HEK293 (cell line): Measurements from ENCODE around the gene OPN4.
A peak's percentile ranks its signal among the peaks of the same experiment; 100 is the strongest.

Experiments used
- BCL11A ChIP-seq: fragments of 450-650 bp; formaldehyde crosslinking; IDR thresholded peaks from 2 replicates; pipeline ENCODE4 v1.5.1; 2016; ENCODE audit warnings: low read depth, missing biosample characterization, missing genetic modification characterization
- GLIS2 ChIP-seq: fragments of 450-650 bp; formaldehyde crosslinking; IDR thresholded peaks from 2 replicates; pipeline ENCODE4 v1.5.1; 2016; ENCODE audit warnings: missing biosample characterization, missing genetic modification characterization
- IKZF3 ChIP-seq: fragments of 450-650 bp; IDR thresholded peaks from 2 replicates; pipeline ENCODE4 v1.5.0; 2018; ENCODE audit warnings: missing biosample characterization, mild to moderate bottlenecking, missing genetic modification characterization, moderate library complexity
- KLF9 ChIP-seq: fragments of 450-650 bp; formaldehyde crosslinking; IDR thresholded peaks from 2 replicates; pipeline ENCODE4 v1.5.1; 2016; ENCODE audit warnings: missing biosample characterization, missing genetic modification characterization, low read depth
- RBAK ChIP-seq: fragments of 450-650 bp; formaldehyde crosslinking; IDR thresholded peaks from 2 replicates; pipeline ENCODE4 v1.5.1; 2016; ENCODE audit warnings: missing biosample characterization, missing genetic modification characterization
- TRIM28 ChIP-seq: IDR thresholded peaks from 2 replicates; pipeline ENCODE4 v1.6.1; 2011; ENCODE audit warnings: low read length, control low read depth, borderline replicate concordance
- YY1 ChIP-seq: fragments of 450-650 bp; formaldehyde crosslinking; IDR thresholded peaks from 2 replicates; pipeline ENCODE4 v1.5.1; 2018; ENCODE audit warnings: missing biosample characterization, missing genetic modification characterization
- ZBTB17 ChIP-seq: fragments of 450-650 bp; formaldehyde crosslinking; IDR thresholded peaks from 2 replicates; pipeline ENCODE4 v1.5.1; 2016; ENCODE audit warnings: missing biosample characterization, missing genetic modification characterization
- ZBTB8A ChIP-seq: fragments of 450-650 bp; formaldehyde crosslinking; IDR thresholded peaks from 2 replicates; pipeline ENCODE4 v1.5.1; 2016; ENCODE audit warnings: missing biosample characterization, missing genetic modification characterization
- ZEB2 ChIP-seq: fragments of 450-650 bp; formaldehyde crosslinking; IDR thresholded peaks from 2 replicates; pipeline ENCODE4 v1.5.1; 2016; ENCODE audit warnings: missing biosample characterization, missing genetic modification characterization
- ZFP3 ChIP-seq: fragments of 450-650 bp; formaldehyde crosslinking; IDR thresholded peaks from 2 replicates; pipeline ENCODE4 v1.5.1; 2016; ENCODE audit warnings: low read depth, missing biosample characterization, missing genetic modification characterization
- ZFP69B ChIP-seq: fragments of 450-650 bp; formaldehyde crosslinking; IDR thresholded peaks from 2 replicates; pipeline ENCODE4 v1.5.1; 2016; ENCODE audit warnings: missing biosample characterization, missing genetic modification characterization
- ZNF112 ChIP-seq: fragments of 450-650 bp; formaldehyde crosslinking; IDR thresholded peaks from 2 replicates; pipeline ENCODE4 v1.5.0; 2017; ENCODE audit warnings: missing biosample characterization, missing genetic modification characterization
- ZNF121 ChIP-seq: fragments of 450-650 bp; formaldehyde crosslinking; IDR thresholded peaks from 2 replicates; pipeline ENCODE4 v1.5.1; 2016; ENCODE audit warnings: missing biosample characterization, missing genetic modification characterization
- ZNF132 ChIP-seq: fragments of 450-650 bp; formaldehyde crosslinking; IDR thresholded peaks from 2 replicates; pipeline ENCODE4 v1.5.1; 2017; ENCODE audit warnings: missing biosample characterization, missing genetic modification characterization, borderline replicate concordance
- ZNF140 ChIP-seq: fragments of 450-650 bp; formaldehyde crosslinking; IDR thresholded peaks from 2 replicates; pipeline ENCODE4 v1.5.1; 2016; ENCODE audit warnings: missing biosample characterization, missing genetic modification characterization
- ZNF19 ChIP-seq: fragments of 450-650 bp; formaldehyde crosslinking; IDR thresholded peaks from 2 replicates; pipeline ENCODE4; 2016; ENCODE audit warnings: missing biosample characterization, missing genetic modification characterization, low read depth
- ZNF23 ChIP-seq: fragments of 450-650 bp; formaldehyde crosslinking; IDR thresholded peaks from 2 replicates; pipeline ENCODE4 v1.5.1; 2016; ENCODE audit warnings: missing biosample characterization, missing genetic modification characterization, borderline replicate concordance
- ZNF274 ChIP-seq, 2 experiments: fragments of 200-500 bp in 1 of 2; fragments of 450-650 bp in 1 of 2; sonication (Bioruptor generic) in 1 of 2; formaldehyde crosslinking in 1 of 2; IDR thresholded peaks; 2 replicates each; pipeline versions ENCODE4 v1.5.1 to v1.6.1; 2014 to 2016; ENCODE audit warnings: borderline replicate concordance in 1 of 2, inconsistent platforms in 1 of 2, low read length in 1 of 2, missing biosample characterization in 1 of 2, missing genetic modification characterization in 1 of 2
- ZNF302 ChIP-seq: fragments of 450-650 bp; formaldehyde crosslinking; IDR thresholded peaks from 2 replicates; pipeline ENCODE4 v1.5.1; 2016; ENCODE audit warnings: missing biosample characterization, missing genetic modification characterization, low read depth
- ZNF366 ChIP-seq: fragments of 450-650 bp; formaldehyde crosslinking; conservative IDR thresholded peaks from 2 replicates; pipeline ENCODE4 v1.5.1; 2016; ENCODE audit warnings: missing biosample characterization, missing genetic modification characterization
- ZNF473 ChIP-seq: fragments of 450-650 bp; formaldehyde crosslinking; IDR thresholded peaks from 2 replicates; pipeline ENCODE4 v1.5.1; 2017; ENCODE audit warnings: missing biosample characterization, missing genetic modification characterization
- ZNF521 ChIP-seq: fragments of 450-650 bp; formaldehyde crosslinking; IDR thresholded peaks from 2 replicates; pipeline ENCODE4 v1.5.1; 2017; ENCODE audit warnings: missing biosample characterization, mild to moderate bottlenecking, missing genetic modification characterization
- ZNF544 ChIP-seq: fragments of 450-650 bp; formaldehyde crosslinking; IDR thresholded peaks from 2 replicates; pipeline ENCODE4 v1.5.0; 2017; ENCODE audit warnings: missing biosample characterization, missing genetic modification characterization
- ZNF560 ChIP-seq: fragments of 450-650 bp; formaldehyde crosslinking; IDR thresholded peaks from 2 replicates; pipeline ENCODE4 v1.5.1; 2017; ENCODE audit warnings: missing biosample characterization, missing genetic modification characterization, borderline replicate concordance
- ZNF658 ChIP-seq: fragments of 450-650 bp; formaldehyde crosslinking; IDR thresholded peaks from 2 replicates; pipeline ENCODE4; 2016; ENCODE audit warnings: missing biosample characterization, missing genetic modification characterization
- ZNF76 ChIP-seq: fragments of 450-650 bp; formaldehyde crosslinking; IDR thresholded peaks from 2 replicates; pipeline ENCODE4; 2016; ENCODE audit warnings: low read depth, missing biosample characterization, missing genetic modification characterization, borderline replicate concordance
- ZSCAN16 ChIP-seq: fragments of 450-650 bp; formaldehyde crosslinking; IDR thresholded peaks from 2 replicates; pipeline ENCODE4 v1.5.1; 2016; ENCODE audit warnings: missing biosample characterization, missing genetic modification characterization
- TF ChIP-seq, protein P1 (sequence below): fragments of 450-650 bp; formaldehyde crosslinking; IDR thresholded peaks from 2 replicates; pipeline ENCODE4 v1.5.1; 2016; ENCODE audit warnings: missing biosample characterization, missing genetic modification characterization
- TF ChIP-seq, protein P2 (sequence below): fragments of 450-650 bp; formaldehyde crosslinking; IDR thresholded peaks from 2 replicates; pipeline ENCODE4 v1.5.1; 2017; ENCODE audit warnings: missing biosample characterization, missing genetic modification characterization
- TF ChIP-seq, protein P3 (sequence below): fragments of 450-650 bp; formaldehyde crosslinking; IDR thresholded peaks from 2 replicates; pipeline ENCODE4 v1.5.1; 2017; ENCODE audit warnings: missing biosample characterization, mild to moderate bottlenecking, missing genetic modification characterization, moderate library complexity
- TF ChIP-seq, protein P4 (sequence below): fragments of 450-650 bp; formaldehyde crosslinking; IDR thresholded peaks from 2 replicates; pipeline ENCODE4; 2016; ENCODE audit warnings: missing biosample characterization, missing genetic modification characterization
- TF ChIP-seq, protein P5 (sequence below): fragments of 450-650 bp; formaldehyde crosslinking; IDR thresholded peaks from 2 replicates; pipeline ENCODE4 v1.5.1; 2017; ENCODE audit warnings: missing biosample characterization, missing genetic modification characterization

The OPN4 gene

DNA sequence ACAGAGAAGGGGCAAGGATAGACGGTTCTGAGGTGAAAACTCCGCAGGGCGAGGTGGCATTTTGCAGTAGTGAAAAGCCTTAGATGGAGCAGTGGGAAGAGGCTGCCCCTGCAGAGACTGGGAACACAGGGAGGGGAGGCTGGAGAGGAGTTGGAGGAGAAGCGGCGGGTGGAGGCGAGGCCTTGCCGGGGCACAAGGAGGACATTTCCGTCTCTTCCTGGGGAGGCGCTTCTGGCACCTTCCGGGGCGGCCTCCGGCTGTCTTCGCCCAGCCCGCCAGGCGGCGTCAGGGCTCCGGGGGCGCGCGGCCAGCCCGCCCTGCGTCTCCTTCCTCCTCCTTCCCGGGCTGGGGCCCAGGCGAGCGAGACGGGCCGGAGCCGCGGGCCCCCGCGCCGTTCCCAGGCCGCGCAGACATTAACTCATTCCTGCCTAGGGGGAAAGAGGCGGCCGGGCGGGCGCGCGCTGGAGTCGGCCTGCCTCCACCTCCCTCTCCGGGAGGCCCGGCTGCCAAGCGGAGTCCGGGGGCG lies 56.7 kb downstream of the OPN4 start (continued):
- TF ChIP-seq ZNF23 (tag by site-specific recombination) (no peak), ZNF132 (no peak), ZFP69B (tag by site-specific recombination) (peak; percentile 65; the same call in 1 of the 2 replicates), ZNF302 (no peak), ZNF473 (tag by site-specific recombination) (no peak), ZNF521 (tag by site-specific recombination) (no peak), TRIM28 (no peak), RBAK (tag by site-specific recombination) (no peak), ZSCAN16 (tag by site-specific recombination) (no peak), BCL11A (no peak), ZNF112 (tag by site-specific recombination) (no peak), ZBTB8A (tag by site-specific recombination) (peak; percentile 98), IKZF3 (peak; percentile 86), ZNF121 (no peak), ZNF76 (tag by site-specific recombination) (peak; percentile 76; the same call in 1 of the 2 replicates), YY1 (peak; percentile 63), ZFP3 (tag by site-specific recombination) (no peak), GLIS2 (tag by site-specific recombination) (peak; percentile 64), ZNF140 (tag by site-specific recombination) (no peak; the same call in 1 of the 2 replicates), ZNF19 (tag by site-specific recombination) (no peak), ZBTB17 (tag by site-specific recombination) (peak; percentile 53), ZEB2 (tag by site-specific recombination) (peak; percentile 58), ZNF658 (tag by site-specific recombination) (no peak), KLF9 (tag by site-specific recombination) (no peak; the same call in 1 of the 2 replicates), ZNF560 (tag by site-specific recombination) (no peak), ZNF544 (tag by site-specific recombination) (no peak), ZNF366 (peak; percentile 30; the same call in 1 of the 2 replicates), ZNF274 (IDR thresholded peaks at IDR 0.05; ENCODE audit: low read length) (no peak), ZNF274 (tag by site-specific recombination; IDR thresholded peaks at IDR 0.05; ENCODE audit: borderline replicate concordance) (no peak)
- TF ChIP-seq, protein P1, sequence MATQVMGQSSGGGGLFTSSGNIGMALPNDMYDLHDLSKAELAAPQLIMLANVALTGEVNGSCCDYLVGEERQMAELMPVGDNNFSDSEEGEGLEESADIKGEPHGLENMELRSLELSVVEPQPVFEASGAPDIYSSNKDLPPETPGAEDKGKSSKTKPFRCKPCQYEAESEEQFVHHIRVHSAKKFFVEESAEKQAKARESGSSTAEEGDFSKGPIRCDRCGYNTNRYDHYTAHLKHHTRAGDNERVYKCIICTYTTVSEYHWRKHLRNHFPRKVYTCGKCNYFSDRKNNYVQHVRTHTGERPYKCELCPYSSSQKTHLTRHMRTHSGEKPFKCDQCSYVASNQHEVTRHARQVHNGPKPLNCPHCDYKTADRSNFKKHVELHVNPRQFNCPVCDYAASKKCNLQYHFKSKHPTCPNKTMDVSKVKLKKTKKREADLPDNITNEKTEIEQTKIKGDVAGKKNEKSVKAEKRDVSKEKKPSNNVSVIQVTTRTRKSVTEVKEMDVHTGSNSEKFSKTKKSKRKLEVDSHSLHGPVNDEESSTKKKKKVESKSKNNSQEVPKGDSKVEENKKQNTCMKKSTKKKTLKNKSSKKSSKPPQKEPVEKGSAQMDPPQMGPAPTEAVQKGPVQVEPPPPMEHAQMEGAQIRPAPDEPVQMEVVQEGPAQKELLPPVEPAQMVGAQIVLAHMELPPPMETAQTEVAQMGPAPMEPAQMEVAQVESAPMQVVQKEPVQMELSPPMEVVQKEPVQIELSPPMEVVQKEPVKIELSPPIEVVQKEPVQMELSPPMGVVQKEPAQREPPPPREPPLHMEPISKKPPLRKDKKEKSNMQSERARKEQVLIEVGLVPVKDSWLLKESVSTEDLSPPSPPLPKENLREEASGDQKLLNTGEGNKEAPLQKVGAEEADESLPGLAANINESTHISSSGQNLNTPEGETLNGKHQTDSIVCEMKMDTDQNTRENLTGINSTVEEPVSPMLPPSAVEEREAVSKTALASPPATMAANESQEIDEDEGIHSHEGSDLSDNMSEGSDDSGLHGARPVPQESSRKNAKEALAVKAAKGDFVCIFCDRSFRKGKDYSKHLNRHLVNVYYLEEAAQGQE (tag by site-specific recombination) = 0 out of 2 replicates have a peak, but pooled peaks have one; percentile 17
- TF ChIP-seq, protein P2, sequence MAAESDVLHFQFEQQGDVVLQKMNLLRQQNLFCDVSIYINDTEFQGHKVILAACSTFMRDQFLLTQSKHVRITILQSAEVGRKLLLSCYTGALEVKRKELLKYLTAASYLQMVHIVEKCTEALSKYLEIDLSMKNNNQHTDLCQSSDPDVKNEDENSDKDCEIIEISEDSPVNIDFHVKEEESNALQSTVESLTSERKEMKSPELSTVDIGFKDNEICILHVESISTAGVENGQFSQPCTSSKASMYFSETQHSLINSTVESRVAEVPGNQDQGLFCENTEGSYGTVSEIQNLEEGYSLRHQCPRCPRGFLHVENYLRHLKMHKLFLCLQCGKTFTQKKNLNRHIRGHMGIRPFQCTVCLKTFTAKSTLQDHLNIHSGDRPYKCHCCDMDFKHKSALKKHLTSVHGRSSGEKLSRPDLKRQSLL (tag by site-specific recombination) = peak; percentile 53; the same call in 1 of the 2 replicates
- TF ChIP-seq, protein P3, sequence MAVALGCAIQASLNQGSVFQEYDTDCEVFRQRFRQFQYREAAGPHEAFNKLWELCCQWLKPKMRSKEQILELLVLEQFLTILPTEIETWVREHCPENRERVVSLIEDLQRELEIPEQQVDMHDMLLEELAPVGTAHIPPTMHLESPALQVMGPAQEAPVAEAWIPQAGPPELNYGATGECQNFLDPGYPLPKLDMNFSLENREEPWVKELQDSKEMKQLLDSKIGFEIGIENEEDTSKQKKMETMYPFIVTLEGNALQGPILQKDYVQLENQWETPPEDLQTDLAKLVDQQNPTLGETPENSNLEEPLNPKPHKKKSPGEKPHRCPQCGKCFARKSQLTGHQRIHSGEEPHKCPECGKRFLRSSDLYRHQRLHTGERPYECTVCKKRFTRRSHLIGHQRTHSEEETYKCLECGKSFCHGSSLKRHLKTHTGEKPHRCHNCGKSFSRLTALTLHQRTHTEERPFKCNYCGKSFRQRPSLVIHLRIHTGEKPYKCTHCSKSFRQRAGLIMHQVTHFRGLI (tag by site-specific recombination) = peak; percentile 72; the same call in 1 of the 2 replicates
- TF ChIP-seq, protein P4, sequence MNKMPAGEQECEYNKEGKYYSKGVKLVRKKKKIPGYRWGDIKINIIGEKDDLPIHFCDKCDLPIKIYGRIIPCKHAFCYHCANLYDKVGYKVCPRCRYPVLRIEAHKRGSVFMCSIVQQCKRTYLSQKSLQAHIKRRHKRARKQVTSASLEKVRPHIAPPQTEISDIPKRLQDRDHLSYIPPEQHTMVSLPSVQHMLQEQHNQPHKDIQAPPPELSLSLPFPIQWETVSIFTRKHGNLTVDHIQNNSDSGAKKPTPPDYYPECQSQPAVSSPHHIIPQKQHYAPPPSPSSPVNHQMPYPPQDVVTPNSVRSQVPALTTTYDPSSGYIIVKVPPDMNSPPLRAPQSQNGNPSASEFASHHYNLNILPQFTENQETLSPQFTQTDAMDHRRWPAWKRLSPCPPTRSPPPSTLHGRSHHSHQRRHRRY (tag by site-specific recombination) = no peak
- TF ChIP-seq, protein P5, sequence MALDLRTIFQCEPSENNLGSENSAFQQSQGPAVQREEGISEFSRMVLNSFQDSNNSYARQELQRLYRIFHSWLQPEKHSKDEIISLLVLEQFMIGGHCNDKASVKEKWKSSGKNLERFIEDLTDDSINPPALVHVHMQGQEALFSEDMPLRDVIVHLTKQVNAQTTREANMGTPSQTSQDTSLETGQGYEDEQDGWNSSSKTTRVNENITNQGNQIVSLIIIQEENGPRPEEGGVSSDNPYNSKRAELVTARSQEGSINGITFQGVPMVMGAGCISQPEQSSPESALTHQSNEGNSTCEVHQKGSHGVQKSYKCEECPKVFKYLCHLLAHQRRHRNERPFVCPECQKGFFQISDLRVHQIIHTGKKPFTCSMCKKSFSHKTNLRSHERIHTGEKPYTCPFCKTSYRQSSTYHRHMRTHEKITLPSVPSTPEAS (tag by site-specific recombination) = no peak
